HG02938 (cell line): Measurements from ENCODE around the gene EVC2.

ENCODE experiments used
- ATAC-seq: cut with Tn5 transposase; IDR thresholded peaks from one replicate; pipeline ENCODE4 v1.9.1; 2021; ENCODE audit warnings: mild to moderate bottlenecking, moderate library complexity; ENCODE audit not compliant: unreplicated experiment

Gene EVC2

DNA sequence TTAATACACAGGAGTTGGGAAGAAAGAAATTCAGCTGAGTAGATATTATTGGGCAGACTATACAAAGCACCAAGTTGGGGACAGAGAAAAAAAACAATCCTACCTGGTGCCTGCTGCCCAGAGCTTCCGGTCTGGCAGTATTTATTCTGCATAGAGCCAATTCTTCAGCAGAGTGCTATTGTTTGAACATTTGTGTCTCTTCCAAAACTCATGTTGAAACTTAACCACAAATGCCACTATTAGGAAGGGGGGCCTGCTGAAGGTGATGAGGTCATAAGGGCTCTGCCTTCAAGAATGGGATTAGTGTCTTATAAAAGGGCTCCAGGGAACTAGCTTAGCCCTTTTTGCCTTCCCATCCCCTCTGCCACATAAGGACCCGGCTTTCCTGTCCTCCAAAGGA lies 136.2 kb downstream of the EVC2 start:
- ATAC-seq, result no peak

DNA sequence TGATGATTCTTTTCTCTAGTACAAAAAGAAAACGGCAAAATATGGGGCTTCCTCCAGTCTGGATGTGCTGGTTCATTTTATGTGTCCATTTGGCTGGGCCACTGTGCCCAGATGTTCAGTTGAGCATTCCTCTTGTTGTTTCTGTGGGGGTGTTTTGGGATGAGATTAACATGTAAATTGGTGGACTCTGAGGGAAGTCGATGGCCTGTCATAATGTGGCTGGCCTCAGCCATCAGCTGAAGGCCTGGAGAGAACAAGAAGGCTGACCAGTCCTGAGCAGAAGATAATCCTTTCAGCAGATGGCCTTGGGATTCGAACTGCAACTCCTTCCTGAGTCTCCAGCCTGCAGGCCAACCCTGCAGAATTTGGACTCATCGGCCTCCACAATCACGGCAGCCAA lies 136.7 kb downstream of the EVC2 start:
- ATAC-seq, result no peak

DNA sequence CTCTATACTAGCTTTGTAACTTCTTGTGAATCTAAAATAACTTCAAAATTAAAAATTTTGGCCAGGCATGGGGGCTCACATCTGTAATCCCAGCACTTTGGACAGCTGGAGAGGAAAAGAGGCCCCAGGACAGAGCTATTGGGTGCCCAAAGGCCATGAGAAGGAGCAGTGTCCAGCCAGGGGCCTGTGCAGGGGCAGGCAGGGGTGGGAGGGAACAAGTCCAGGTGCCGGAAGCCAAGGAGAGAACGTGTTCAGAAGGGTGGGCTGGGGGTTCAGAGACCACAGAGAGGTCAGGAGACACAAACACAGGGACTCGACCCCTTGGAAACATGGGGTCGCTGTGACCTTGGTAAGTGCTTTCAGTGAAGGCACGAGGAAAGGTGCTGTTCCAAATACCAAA lies 138.9 kb downstream of the EVC2 start:
- ATAC-seq, result no peak

DNA sequence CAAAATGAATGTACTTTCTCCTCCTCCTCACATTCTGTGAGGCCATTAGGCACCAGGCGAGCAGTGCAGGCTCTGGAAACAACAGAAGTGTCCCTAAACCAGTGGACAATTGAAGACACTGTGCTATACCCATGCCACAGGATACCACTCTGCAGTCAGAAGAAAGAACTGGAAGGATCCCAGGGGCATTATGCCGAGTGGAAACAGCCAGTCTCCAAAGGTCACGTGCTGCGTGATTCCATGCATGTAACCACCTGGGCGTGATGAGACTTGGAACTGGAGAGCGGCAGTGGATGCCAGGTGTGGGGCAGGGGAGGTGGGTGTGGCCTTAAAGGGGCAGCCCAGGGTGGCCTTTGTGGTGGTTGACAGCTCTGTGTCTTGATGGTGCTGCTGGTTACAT lies 139.4 kb downstream of the EVC2 start:
- ATAC-seq, result no peak

DNA sequence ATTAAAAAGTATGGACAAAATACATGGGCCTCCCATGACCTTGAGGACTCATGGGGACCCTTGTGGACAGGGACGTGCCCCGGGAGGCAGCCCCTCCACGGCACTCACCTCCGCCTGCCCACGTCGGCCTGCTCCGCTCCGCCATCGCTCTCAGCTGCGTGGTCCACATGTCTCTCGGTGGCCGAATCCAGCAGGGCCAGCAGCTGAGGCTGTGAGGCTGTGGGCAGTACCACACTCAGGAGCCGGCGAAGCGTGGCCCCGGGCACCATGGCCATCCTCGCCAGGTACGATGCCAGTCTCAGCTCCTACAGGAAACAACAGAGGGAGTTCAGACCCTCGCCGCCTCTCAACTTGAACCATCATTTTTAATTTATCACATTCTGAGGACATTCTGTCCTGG lies 140.0 kb downstream of the EVC2 start:
- ATAC-seq, result no peak

DNA sequence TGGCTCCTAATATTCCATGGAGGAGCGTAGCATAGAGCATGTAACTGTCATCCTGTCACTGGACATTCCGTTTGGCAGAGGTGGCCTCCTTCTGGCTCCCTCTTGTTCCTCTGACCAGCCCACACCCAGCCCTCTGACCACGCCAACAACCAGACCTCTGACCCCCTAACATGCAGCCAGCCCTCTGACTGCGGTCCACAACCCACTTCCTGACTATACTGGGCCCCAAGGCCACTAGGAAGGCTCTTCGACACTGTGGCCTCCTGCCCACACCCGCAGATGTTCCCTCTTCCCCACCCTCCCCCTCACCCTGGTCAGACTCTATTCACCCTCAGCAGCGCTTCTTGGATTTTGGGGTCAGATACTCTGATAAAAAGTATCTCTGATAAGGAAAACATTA lies 141.4 kb downstream of the EVC2 start:
- ATAC-seq, result no peak

DNA sequence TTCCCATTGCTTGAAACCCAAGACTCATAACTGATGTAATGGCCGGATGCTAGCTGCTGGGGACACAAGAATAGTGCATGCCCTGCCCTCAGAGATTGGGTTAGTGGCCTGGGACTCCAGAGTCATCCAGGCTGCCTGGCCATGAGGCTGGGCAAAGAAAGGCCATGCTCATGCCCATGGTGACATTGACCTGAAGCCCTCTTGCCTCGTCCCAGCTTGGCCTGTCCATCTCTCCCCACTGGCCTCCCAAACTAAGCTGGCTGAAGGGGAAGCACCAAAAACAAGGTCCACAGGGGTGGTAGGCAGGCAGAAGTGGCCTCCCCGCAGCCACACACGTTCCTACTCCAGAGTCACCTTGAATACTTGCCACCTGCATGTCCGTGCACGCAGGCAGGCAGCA lies 141.8 kb downstream of the EVC2 start:
- ATAC-seq, result no peak

DNA sequence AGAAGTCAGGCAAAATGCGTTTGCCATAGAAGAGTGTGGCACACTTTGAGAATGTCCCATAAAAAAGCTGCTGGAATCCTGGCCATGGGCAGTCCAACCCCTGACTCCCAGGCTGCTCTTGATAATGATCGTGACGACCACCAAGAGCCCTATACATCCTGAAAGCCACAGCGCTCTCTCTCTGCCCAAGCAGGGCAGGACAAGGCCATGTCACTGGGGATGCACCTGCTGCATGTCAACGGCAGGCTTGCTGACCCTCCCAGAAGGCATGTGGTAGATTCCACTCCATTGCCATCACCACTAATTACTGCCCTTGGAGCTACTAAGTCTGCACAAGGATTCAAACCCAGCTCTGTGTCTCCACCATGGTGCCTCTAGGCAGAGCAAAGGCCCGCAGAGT lies 144.5 kb downstream of the EVC2 start:
- ATAC-seq, result no peak

DNA sequence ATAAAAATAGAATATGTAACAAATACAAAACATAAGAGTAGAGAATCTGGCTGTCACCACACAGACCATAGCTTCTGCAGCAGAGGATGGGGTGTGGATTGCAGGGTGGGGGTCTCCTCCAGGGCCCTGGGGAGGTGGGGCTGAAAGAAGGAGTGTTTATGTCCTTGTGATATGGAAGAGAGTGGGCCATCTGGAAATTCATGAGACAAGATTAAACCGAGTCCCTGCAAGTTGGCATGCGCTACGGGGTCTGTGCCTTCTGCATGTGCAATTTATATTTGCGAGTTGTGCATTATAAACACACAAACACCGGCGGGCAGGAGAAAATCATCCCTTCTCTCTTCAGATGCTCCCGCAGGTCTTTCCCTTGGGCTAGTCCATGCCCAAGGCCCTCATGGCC lies 145.9 kb downstream of the EVC2 start:
- ATAC-seq, result no peak

DNA sequence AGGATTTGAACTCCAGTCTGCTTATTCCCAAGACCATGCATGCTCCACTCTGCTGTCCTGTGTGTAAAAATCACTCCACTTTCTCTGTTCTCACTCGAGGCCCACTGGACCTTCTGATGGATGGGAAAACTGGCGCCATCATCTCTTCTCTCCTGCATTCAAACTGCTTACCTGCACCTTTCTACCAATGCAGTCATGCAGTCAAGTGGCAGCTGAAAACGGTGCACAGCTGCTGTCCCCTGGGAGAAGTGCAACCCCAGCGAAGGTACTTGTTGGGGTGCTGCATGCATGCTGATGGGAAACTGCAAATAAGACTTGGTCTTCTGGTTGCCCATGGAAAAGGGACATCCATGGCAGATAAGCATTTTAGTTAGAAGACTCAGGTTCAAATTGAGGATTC lies 147.1 kb downstream of the EVC2 start:
- ATAC-seq, result no peak

DNA sequence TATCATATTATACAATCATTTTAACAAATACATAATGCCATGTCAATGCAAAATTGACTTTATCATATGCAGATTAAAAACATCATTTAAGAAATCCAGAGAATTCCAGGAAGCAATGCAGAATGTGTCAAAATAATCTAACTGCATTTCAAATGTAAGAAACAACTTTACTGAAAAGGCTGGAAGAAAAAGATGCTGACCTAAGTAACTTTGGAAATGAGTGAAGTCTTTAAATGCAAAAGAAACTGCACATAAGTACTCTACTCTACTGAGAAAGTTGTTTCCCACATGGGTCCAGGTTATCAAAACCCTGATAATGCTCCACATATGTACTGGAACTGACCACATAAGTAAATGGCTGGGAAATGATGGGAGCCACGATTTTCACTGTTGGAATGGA lies 149.9 kb downstream of the EVC2 start:
- no peak for ATAC-seq

DNA sequence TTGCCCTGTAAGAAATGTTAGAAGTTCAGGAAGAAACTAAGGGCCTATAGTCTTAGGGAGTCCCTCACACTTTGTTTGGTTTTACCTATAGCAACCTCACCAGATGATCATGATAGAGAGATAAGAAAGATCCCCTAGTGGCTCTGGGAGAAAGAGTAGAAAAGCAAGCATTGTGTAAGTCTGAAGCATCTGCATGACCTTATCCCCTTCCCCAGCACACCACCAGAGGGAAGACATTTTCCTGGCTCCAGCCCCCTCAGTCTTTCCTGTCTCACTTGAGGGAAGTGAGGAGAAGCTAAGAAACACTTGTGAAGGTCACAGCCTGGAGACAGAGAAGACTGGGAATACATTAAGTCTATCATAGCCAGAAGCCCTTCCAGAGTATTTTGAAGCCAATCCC lies 154.0 kb downstream of the EVC2 start:
- no peak for ATAC-seq

DNA sequence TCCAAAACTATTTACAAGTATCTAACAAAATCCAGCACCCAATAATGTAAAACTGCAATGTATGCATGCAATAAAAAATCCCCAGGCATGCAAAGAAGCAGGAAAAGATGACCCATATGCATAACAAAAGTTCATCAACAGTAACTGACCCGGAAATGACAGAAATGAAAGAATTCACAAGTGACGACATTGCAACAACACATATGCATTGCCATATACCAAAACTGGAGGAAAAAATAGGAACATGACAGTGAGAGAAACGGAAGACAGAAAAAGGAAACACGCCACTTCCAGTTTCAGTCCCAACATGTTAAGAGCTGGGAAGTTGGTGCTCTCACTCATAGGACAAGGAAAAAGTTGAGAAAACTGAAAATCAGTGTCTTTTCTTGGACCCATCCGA lies 154.6 kb downstream of the EVC2 start:
- no peak for ATAC-seq

DNA sequence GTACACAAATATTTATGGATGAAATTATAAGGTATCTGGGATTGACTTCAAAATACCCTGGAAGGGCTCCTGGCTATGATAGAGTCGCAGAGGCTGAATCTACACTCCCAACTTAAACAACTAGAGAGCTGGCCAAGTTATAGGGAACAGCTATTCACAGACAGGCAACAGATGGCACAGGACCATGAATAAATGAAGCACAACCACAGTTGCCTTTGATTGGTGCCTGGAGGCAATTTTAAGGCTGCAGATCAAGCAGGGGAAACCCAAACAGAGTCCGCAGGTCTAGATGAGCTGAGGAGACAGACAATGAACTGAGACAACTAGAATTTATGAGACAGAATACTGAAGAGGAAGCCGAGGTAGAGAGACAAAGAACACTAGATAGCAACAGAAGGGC lies 155.9 kb downstream of the EVC2 start:
- no peak for ATAC-seq

DNA sequence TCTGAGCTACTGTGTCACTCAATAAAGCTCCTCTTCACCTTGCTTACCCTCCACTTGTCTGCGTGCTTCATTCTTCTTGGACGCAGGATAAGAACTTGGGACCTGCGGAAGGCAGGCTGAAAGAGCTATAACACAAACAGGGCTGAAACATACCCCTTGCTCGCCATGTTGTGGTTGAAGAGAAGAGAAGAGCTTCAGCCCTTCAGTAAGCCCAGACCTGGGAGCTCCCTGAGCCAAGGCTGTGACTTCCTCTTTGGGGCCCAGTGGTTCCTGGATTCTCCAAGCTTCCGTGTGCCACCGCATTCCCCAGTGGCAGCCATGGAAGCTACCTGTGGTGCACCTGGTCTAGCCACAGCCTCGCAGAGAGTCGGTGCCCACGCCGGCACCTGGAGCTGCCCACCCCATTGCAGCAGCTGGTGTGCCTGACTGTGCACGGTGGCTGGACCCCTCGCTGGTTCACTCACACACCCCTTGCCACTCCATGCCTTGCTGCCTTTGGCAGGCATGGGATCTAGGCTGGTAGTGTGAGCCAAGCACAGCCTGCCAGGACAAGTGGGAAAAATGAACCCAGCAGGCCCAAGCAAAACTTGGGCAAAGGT lies 160.6 kb downstream of the EVC2 start:
- no peak for ATAC-seq

DNA sequence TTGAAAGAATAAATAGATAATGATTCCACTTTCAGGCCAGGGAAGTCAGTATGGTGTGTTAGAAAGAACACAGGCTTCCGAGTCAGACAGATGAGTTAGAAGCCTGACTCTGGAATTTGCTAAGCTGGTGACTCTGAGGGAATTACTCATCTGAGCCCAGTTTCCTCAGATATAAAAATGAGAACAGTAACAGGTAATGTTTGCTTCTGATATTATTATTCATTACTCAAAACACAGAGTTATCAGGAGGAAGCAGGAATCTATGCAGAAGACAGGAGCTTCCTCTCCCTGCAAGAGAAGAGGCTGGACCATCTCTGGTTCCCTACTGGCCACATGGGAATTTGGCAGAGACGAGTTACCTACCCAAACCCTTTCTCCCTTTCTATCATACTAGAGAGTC lies 163.1 kb downstream of the EVC2 start:
- no peak for ATAC-seq

DNA sequence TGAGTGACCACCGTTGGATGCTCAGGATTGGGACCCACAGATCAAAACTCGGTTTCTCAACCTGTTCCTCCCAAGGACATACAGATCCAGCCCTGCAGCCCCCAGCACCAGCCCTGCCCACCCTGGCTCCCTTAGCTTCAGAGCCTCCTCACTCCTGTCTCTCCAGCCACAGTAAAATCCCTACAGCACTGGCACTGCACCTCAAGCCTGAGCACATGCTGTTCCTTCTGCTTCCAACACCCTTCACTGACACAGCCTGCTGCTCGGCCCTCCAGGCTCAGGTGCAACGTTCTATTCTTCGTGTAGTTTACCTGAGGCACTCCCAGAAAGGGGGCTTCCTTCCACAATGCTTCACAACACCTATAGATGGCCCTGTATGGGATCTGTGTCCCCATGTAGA lies 163.6 kb downstream of the EVC2 start:
- no peak for ATAC-seq

DNA sequence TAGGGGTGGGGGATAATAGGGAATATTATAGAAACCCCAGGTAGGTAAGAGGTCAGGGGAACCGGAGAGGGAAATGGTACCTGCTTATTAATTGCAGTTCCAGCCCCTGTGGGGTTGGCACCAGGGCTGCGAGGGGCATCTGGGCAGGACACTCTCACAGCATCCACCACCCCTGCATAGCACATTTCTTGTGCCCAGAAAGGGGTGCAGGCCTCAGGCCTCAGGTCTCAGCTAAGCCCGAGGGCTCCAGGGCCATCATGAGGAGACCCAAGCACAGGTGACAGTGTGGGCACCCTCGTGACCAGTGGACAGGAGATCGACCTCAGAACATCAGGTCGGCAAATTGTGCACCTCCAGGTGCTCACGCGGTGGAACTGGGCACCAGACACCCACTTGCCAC lies 164.7 kb downstream of the EVC2 start:
- no peak for ATAC-seq

DNA sequence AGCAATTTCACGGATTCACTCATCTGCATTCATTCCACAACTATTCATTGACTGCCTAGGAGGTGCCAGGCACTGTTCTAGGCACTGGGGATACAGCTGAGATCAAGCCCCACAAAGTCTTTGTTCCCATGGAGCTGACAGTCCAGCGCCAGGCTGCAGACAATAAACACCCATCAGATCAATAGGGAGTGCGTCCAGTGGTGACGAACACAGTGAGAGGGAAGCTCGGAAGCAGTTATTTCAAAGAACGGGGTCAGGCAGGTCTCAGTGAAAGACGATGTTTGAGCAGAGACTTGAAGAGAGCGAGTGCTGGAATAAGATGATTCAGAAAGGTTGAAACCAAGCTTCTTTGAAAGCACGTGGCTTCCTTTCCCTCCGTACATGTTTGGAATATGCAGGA lies 167.2 kb downstream of the EVC2 start:
- ATAC-seq, result no peak

DNA sequence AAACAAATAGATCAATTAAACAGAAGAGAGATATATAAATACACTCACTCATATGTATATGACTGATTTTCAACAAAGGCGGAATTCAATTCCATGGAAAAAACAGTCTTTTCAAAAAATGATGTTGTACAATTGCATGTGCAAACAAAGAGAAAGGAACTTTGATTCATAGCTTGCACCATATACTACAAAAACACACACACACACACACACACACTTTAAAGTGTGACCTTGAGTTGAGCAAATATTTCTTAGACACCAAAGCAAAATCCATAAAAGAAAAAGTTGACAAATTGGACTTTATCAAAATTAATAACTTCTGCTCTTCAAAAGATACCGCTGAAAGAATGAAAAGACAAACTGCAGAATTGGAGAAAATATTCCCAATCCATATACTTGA lies 168.8 kb downstream of the EVC2 start:
- no peak for ATAC-seq

DNA sequence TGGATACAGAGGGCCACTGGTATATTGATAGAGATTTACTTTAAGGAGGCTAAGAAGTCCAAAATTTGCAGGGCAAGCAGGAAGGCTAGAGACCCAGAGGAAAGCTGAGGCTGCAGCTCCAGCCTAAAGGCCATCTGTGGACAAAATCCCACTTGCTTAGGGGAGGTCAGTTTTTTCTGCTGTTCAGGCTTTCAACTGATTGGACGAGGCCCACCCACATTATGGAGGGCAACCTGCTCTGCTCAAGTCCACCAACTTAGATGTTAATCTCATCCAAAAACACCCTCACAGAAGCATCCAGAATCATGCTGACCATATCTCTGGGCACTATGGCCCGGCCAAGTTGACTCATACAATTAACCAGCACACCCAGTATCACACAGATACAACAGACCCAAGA lies 176.3 kb downstream of the EVC2 start:
- no peak for ATAC-seq

DNA sequence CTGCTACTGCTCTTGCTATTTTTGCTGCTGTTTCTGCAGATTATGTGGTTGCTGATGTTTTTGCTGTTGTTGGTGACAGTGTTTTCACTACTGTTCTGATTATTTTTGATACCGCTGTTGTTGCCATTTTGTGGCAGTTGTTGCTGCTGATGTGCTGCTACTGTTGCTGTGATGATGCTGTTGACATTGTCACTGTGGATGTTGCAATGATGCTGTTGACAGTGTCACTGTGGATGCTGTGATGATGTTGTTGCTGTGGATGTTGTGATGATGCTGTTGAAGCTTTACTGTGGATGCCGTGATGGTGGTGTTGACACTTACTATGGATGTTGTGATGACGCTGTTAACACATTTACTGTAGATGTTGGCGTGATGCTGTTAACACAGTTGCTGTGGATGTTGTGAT lies 180.3 kb downstream of the EVC2 start:
- ATAC-seq, result no peak

DNA sequence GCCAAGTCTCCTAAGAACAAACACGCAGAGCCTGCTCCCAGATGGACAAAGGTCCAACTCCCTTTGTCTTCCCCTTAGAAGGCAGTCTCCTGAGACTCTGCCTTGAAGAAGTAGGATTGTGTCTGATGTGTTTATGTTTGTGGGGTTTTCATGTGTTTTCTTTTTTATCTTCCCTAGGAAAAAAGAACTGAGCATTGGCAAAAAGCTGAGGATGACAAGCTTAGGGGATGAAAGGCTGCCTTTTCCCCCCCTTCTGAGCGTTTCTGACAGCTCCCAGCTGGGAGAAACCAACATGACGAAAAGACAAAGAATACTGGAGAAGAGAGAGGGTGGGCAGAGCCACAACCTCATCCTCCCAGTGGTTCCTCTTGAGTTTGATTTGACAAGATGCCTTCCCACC lies 181.1 kb downstream of the EVC2 start:
- no peak for ATAC-seq
